Mucosa of rectum (tissue), 2 donors: Measurements from ENCODE around the gene SRPRA.
"Not testable (repeated sequence)": the region's sequence is repeated elsewhere in the genome, so short reads cannot be mapped to it uniquely, and the experiment has no call there.

Source experiments
- H3K27ac ChIP-seq, 2 donors: one replicate each; pipeline ENCODE4 v1.7.0; 2013; ENCODE audit warnings: inconsistent platforms in 2 of 2, low read depth in 2 of 2, low read length in 2 of 2
- H3K27me3 ChIP-seq, 2 donors: one replicate each; pipeline ENCODE4 v1.7.0; 2013; ENCODE audit warnings: low read length in 2 of 2; ENCODE audit not compliant: control insufficient read depth in 2 of 2, insufficient read depth in 2 of 2
- H3K36me3 ChIP-seq, 2 donors: one replicate each; pipeline ENCODE4 v1.7.0; 2013; ENCODE audit warnings: low read length in 2 of 2; ENCODE audit not compliant: control insufficient read depth in 2 of 2, insufficient read depth in 2 of 2
- H3K4me1 ChIP-seq, 2 donors: one replicate each; pipeline ENCODE4 v1.7.0; 2013; ENCODE audit warnings: low read length in 2 of 2, mild to moderate bottlenecking in 1 of 2; ENCODE audit not compliant: control insufficient read depth in 2 of 2, insufficient read depth in 2 of 2
- H3K4me3 ChIP-seq, 2 donors: one replicate each; pipeline ENCODE4 v1.7.0; 2013; ENCODE audit warnings: low read length in 2 of 2
- H3K9ac ChIP-seq, 2 donors: one replicate each; pipeline ENCODE4 v1.7.0; 2013; ENCODE audit warnings: low read length in 2 of 2, low read depth in 1 of 2, mild to moderate bottlenecking in 1 of 2
- H3K9me3 ChIP-seq, 2 donors: one replicate each; pipeline ENCODE4 v1.7.0; 2013; ENCODE audit warnings: low read length in 2 of 2; ENCODE audit not compliant: control insufficient read depth in 2 of 2
- donor health status: healthy.
- donor health status: Normal muscosa, but diverticular disease.

The SRPRA gene

GRCh38 chr11:126268708-126269579 lies at the start of gene SRPRA, which contains the start of gene FOXRED1:
Gene SRPRA (minus strand): TSS chr11:126268895. CDS start chr11:126268804, 91 bp downstream.
Gene FOXRED1 (plus strand): TSS chr11:126269154. CDS start chr11:126269207, 53 bp downstream.
- Histone ChIP-seq H3K4me3 (peak within 1 kb of the TSS; percentile 97), H3K9ac (peak within 1 kb of the TSS; percentile 95 to 97), H3K4me1 (peaks cover 10 to 16% of the 10 kb centered on the region in 2 donors), H3K9me3 (no peaks in the 10 kb centered on the region), H3K27me3 (no peaks in the 10 kb centered on the region), H3K36me3 (peaks cover 38 to 50% of the 10 kb centered on the region in 2 donors), H3K27ac (peak within 1 kb of the TSS; percentile 85 to 89)

GRCh38 chr11:126317756-126318573 lies 49.3 kb upstream of the SRPRA start:
- H3K27ac ChIP-seq: peak overlapping the region; percentile 53 to 75
- no peaks in the 10 kb centered on the region for H3K9me3 ChIP-seq
- H3K9ac ChIP-seq: peak overlapping the region in 1 of 2 donors; percentile 6
- H3K4me1 ChIP-seq: peaks cover 21 to 23% of the 10 kb centered on the region in 2 donors
- H3K36me3 ChIP-seq: no peaks in the 10 kb centered on the region
- H3K27me3 ChIP-seq: no peaks in the 10 kb centered on the region
- H3K4me3 ChIP-seq: peak overlapping the region; percentile 6 to 20

GRCh38 chr11:126317432-126317755 lies 48.7 kb upstream of the SRPRA start:
- H3K27ac ChIP-seq: peak overlapping the region; percentile 53 to 75
- peak overlapping the region in 1 of 2 donors; percentile 6 for H3K4me3 ChIP-seq
- no peaks in the 10 kb centered on the region for H3K27me3 ChIP-seq
- no peak overlapping the region for H3K9ac ChIP-seq
- peaks cover 25 to 29% of the 10 kb centered on the region in 2 donors for H3K4me1 ChIP-seq
- no peaks in the 10 kb centered on the region for H3K36me3 ChIP-seq
- H3K9me3 ChIP-seq: no peaks in the 10 kb centered on the region

GRCh38 chr11:126313826-126314225 lies 45.1 kb upstream of the SRPRA start:
- H3K9ac ChIP-seq: no peak overlapping the region
- no peaks in the 10 kb centered on the region for H3K27me3 ChIP-seq
- H3K4me1 ChIP-seq: peaks cover 25 to 28% of the 10 kb centered on the region in 2 donors
- H3K9me3 ChIP-seq: no peaks in the 10 kb centered on the region
- no peak overlapping the region for H3K27ac ChIP-seq
- no peaks in the 10 kb centered on the region for H3K36me3 ChIP-seq
- H3K4me3 ChIP-seq: no peak overlapping the region

GRCh38 chr11:126312961-126313360 lies 44.3 kb upstream of the SRPRA start:
- peaks cover 20% of the 10 kb centered on the region in 2 donors for H3K4me1 ChIP-seq

GRCh38 chr11:126311401-126312291 lies 43.0 kb upstream of the SRPRA start:
- peak overlapping the region in 1 of 2 donors; percentile 0 for H3K27ac ChIP-seq
- H3K4me1 ChIP-seq: peaks cover 13 to 15% of the 10 kb centered on the region in 2 donors
- no peak overlapping the region for H3K9ac ChIP-seq
- no peaks in the 10 kb centered on the region for H3K27me3 ChIP-seq
- peaks cover 1 to 3% of the 10 kb centered on the region in 2 donors for H3K36me3 ChIP-seq
- H3K9me3 ChIP-seq: no peaks in the 10 kb centered on the region
- H3K4me3 ChIP-seq: no peak overlapping the region

More at GRCh38 chr11:126312961-126313360, 44.3 kb upstream of the SRPRA start:
- Histone ChIP-seq H3K9me3 (no peaks in the 10 kb centered on the region), H3K9ac (peak overlapping the region in 1 of 2 donors; percentile 9), H3K27ac (peak overlapping the region; percentile 1 to 32), H3K4me3 (no peak overlapping the region), H3K27me3 (no peaks in the 10 kb centered on the region), H3K36me3 (peaks cover 0 to 3% of the 10 kb centered on the region in 2 donors)

GRCh38 chr11:126310992-126311310 lies 42.3 kb upstream of the SRPRA start:
- H3K4me1 ChIP-seq: peaks cover 13 to 15% of the 10 kb centered on the region in 2 donors
- no peaks in the 10 kb centered on the region for H3K27me3 ChIP-seq
- no peak overlapping the region for H3K4me3 ChIP-seq
- peaks cover 3 to 4% of the 10 kb centered on the region in 2 donors for H3K36me3 ChIP-seq
- no peaks in the 10 kb centered on the region for H3K9me3 ChIP-seq
- no peak overlapping the region for H3K27ac ChIP-seq
- no peak overlapping the region for H3K9ac ChIP-seq

GRCh38 chr11:126310200-126310991 lies 41.7 kb upstream of the SRPRA start:
- Histone ChIP-seq H3K27ac (no peak overlapping the region), H3K4me3 (no peak overlapping the region), H3K27me3 (no peaks in the 10 kb centered on the region), H3K4me1 (peaks cover 13 to 15% of the 10 kb centered on the region in 2 donors), H3K9ac (no peak overlapping the region), H3K9me3 (no peaks in the 10 kb centered on the region), H3K36me3 (peaks cover 3 to 4% of the 10 kb centered on the region in 2 donors)

- H3K4me3 ChIP-seq, H3K27ac ChIP-seq, H3K36me3 ChIP-seq, H3K9ac ChIP-seq, H3K9me3 ChIP-seq, H3K27me3 ChIP-seq: not testable (repeated sequence)
- H3K4me1 ChIP-seq: peaks cover 15 to 18% of the 10 kb centered on the region in 2 donors
Measured at GRCh38 chr11:126308771-126309170, 40.1 kb upstream of the SRPRA start.
